Left lung (tissue), 10 donors: ENCODE data around the gene VPS45. TPM values are rescaled to one million over a fixed set of nuclear protein-coding genes. Genes with fewer than 3 reads are reported as not detected.

ENCODE experiments used
- ATAC-seq: fragments of 200-7000 bp; cut with Tn5 transposase; one replicate; pipeline ENCODE4 v1.9.1; 2020; ENCODE audit warnings: moderate library complexity
- DNase-seq, 4 donors: peaks; one replicate each; pipeline ENCODE4 v3.0.0-alpha.2; 2013 to 2020
- H3K27ac ChIP-seq, 2 donors: fragments of 200-600 bp; sonication (generic) in 1 of 2; one replicate each; pipeline versions ENCODE4 v1.5.0 to v1.8.0; 2020 to 2021
- H3K27me3 ChIP-seq, 2 donors: fragments of 200-600 bp; sonication (generic) in 1 of 2; one replicate each; pipeline versions ENCODE4 v1.5.0 to v1.8.0; 2020 to 2021
- H3K36me3 ChIP-seq, 2 donors: fragments of 200-600 bp; sonication (generic) in 1 of 2; one replicate each; pipeline versions ENCODE4 v1.5.0 to v1.8.0; 2020 to 2021
- H3K4me1 ChIP-seq, 2 donors: fragments of 200-600 bp; one replicate each; pipeline ENCODE4 v1.8.0; 2021
- H3K4me3 ChIP-seq, 2 donors: fragments of 200-600 bp; sonication (generic) in 1 of 2; one replicate each; pipeline versions ENCODE4 v1.5.0 to v1.8.0; 2020 to 2021; ENCODE audit warnings: mild to moderate bottlenecking in 1 of 2
- H3K9me3 ChIP-seq, 2 donors: fragments of 200-600 bp; sonication (generic) in 1 of 2; one replicate each; pipeline versions ENCODE4 v1.5.0 to v1.8.0; 2020 to 2021
- intact Hi-C, 2 donors: fragments of 100-400 bp; cut with DNase I; formaldehyde crosslinking; loops; one replicate each; pipeline versions ENCODE4 v1.11.2 to v1.14.2; 2022
- polyA plus RNA-seq, 6 donors: library from polyadenylated mRNA; unstranded; fragments of 120-200 nt; gene quantifications; one replicate each; pipeline ENCODE4 v1.2.1, GENCODE V29; 2013; ENCODE audit not compliant: insufficient read length in 6 of 6
- total RNA-seq, 2 donors: library from RNA; stranded (reverse); fragmentation: NEBNext Ultra II Directional; extraction: Animal tissue kit (Norgen Biotek cat#: 25700); gene quantifications; one replicate each; pipeline ENCODE4 v1.2.1, GENCODE V29; 2021
- TF ChIP-seq, protein P1 (sequence below), 2 donors: fragments of 200-600 bp; sonication (generic) in 1 of 2; IDR thresholded peaks; one replicate each; pipeline versions ENCODE4 v1.5.0 to v1.8.0; 2021; ENCODE audit warnings: antibody characterized with exemption in 2 of 2
- donor health status: DM: no; HTN: yes; CAD: no.
- donor health status: DM: no; HTN: no; CAD: no.

Gene VPS45
- total and polyA plus RNA-seq, 8 donors: 36.7 to 81.2 (median 68.3) TPM

DNA sequence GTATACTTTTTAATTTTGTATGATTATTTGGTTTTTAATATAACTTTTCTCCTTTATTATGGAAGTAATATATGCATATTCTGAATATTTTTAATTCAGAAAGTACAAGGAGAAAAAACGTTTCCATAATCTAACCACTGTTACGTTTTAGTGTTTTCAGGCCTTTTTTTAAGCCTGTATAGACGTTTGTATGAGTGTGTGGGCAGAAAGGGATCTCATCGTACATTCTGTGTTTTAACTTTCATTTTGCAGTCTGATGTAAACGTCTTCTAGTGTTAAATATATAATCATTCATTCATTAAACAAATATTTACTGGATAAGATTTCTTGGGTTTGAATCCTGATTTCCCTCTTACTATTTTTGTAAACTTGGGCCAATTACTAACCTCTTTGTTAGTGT, 44.1 kb downstream of the VPS45 start:
- TF ChIP-seq, protein P1, sequence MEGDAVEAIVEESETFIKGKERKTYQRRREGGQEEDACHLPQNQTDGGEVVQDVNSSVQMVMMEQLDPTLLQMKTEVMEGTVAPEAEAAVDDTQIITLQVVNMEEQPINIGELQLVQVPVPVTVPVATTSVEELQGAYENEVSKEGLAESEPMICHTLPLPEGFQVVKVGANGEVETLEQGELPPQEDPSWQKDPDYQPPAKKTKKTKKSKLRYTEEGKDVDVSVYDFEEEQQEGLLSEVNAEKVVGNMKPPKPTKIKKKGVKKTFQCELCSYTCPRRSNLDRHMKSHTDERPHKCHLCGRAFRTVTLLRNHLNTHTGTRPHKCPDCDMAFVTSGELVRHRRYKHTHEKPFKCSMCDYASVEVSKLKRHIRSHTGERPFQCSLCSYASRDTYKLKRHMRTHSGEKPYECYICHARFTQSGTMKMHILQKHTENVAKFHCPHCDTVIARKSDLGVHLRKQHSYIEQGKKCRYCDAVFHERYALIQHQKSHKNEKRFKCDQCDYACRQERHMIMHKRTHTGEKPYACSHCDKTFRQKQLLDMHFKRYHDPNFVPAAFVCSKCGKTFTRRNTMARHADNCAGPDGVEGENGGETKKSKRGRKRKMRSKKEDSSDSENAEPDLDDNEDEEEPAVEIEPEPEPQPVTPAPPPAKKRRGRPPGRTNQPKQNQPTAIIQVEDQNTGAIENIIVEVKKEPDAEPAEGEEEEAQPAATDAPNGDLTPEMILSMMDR (IDR thresholded peaks at IDR 0.05): no peak
- ATAC-seq (no peak), DNase-seq (no peak)
- Histone ChIP-seq H3K27me3 (no peaks in the 10 kb centered on the region), H3K36me3 (peaks cover 0 to 18% of the 10 kb centered on the region in 2 donors), H3K4me1 (no peaks in the 10 kb centered on the region), H3K27ac (no peak overlapping the region), H3K9me3 (peaks cover 0 to 10% of the 10 kb centered on the region in 2 donors), H3K4me3 (no peak overlapping the region)
- intact Hi-C loops: no loop called here

DNA sequence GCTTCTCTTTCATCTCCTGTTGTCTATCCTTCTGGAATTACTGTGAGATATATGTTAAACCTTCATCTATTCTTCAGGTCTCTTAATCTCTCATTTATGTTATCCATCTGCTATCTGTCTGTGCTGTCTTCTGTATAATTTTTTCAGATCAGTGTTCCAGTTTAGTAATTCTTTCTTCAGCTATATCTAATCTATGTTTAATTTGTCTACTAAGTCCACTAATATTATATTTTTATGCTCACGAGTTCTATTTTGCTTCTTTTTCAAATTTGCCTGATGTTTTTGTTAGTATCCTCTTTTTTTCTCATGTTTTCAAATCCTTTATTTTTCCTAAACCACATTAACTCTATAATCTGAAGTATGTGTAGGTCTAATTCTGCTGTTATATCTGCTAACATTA, 47.5 kb downstream of the VPS45 start:
- Histone ChIP-seq H3K36me3 (peaks cover 0 to 18% of the 10 kb centered on the region in 2 donors), H3K27ac (no peak overlapping the region), H3K27me3 (no peaks in the 10 kb centered on the region), H3K4me3 (no peak overlapping the region), H3K9me3 (peaks cover 0 to 10% of the 10 kb centered on the region in 2 donors), H3K4me1 (no peaks in the 10 kb centered on the region)
- ATAC-seq (no peak), DNase-seq (no peak)
- TF ChIP-seq, protein P1 (IDR thresholded peaks at IDR 0.05): no peak
- intact Hi-C loops: no loop called here

DNA sequence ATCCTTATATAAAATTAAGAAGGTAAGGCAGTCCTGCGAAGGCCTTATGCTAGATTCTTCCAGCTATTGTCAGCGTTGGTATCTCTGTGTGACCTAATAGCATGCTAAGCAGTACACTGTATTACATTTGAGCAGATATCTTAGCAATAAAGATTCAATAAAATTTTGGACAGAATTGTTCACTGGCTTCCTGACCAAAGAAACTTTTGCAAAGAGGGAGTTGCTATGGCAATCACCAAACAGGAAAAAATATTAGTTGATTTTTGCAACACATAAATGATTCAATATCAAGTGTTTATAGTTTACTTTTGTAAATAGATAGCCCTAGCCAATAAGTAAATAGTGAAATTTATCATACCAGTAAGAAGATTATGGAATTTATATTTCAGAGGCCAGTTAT, 51.1 kb downstream of the VPS45 start:
- DNase-seq: peak in 2 of 4 donors; percentile 4 to 32
- Histone ChIP-seq H3K4me1 (no peaks in the 10 kb centered on the region), H3K4me3 (no peak overlapping the region), H3K9me3 (peaks cover 0 to 10% of the 10 kb centered on the region in 2 donors), H3K27me3 (no peaks in the 10 kb centered on the region), H3K36me3 (peaks cover 0 to 4% of the 10 kb centered on the region in 2 donors), H3K27ac (no peak overlapping the region)
- no peak for ATAC-seq
- intact Hi-C loops: no loop called here
- TF ChIP-seq, protein P1 (IDR thresholded peaks at IDR 0.05): no peak

- TF ChIP-seq, protein P1 (IDR thresholded peaks at IDR 0.05): no peak
Observed at GRCh38 chr1:150121236-150121862, 53.8 kb downstream of the VPS45 start.

DNA sequence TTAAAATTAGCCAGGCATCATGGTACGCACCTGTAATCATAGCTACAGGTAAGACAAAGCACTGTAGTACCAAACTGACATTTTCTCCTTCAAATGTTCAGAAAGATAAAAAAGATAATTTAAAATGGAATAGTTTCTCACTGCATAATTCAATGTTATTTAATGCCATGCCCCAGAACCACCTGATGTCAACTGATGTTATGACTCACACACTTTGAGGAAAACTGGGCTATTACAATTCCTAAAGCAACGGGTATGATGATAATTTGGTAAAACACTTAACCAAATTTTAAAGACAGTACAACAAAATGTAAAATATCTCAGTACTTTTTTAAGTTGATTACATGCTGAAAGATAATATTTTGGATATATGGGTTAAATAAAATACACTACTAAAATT, 59.2 kb downstream of the VPS45 start:
- Histone ChIP-seq H3K4me3 (no peak overlapping the region), H3K36me3 (no peaks in the 10 kb centered on the region), H3K27me3 (no peaks in the 10 kb centered on the region), H3K27ac (no peak overlapping the region), H3K9me3 (no peaks in the 10 kb centered on the region), H3K4me1 (no peaks in the 10 kb centered on the region)
- intact Hi-C loops: no loop called here
- ATAC-seq (no peak), DNase-seq (no peak)
- TF ChIP-seq, protein P1 (IDR thresholded peaks at IDR 0.05): no peak

More at GRCh38 chr1:150121236-150121862, 53.8 kb downstream of the VPS45 start:
- H3K27me3 ChIP-seq: no peaks in the 10 kb centered on the region
- intact Hi-C loops: no loop called here
- no peaks in the 10 kb centered on the region for H3K36me3 ChIP-seq
- DNase-seq (no peak), ATAC-seq (no peak)
- H3K4me1 ChIP-seq: no peaks in the 10 kb centered on the region
- H3K27ac ChIP-seq: no peak overlapping the region
- H3K4me3 ChIP-seq: no peak overlapping the region
- no peaks in the 10 kb centered on the region for H3K9me3 ChIP-seq
